GM12864 (cell line): ENCODE data around the gene RER1.

Experiments used
- DNase-seq: peaks from one replicate; pipeline ENCODE4 v3.0.0-alpha.2; 2011; ENCODE audit warnings: low read depth
- H3K4me3 ChIP-seq: 2 replicates; pipeline ENCODE4 v1.5.1; 2011; ENCODE audit warnings: mild to moderate bottlenecking, low read depth, low read length, control low read depth
- CTCF ChIP-seq: IDR thresholded peaks from 2 replicates; pipeline ENCODE4 v1.5.1; 2011; ENCODE audit warnings: low read depth, mild to moderate bottlenecking, moderate library complexity, low read length, control low read depth, inconsistent platforms; ENCODE audit errors: missing control alignments

Gene RER1

GRCh38 chr1:2391041-2391930, at the start of gene RER1, which contains the start of gene MORN1:
RER1 (plus strand) TSS chr1:2391841; CDS start chr1:2395791, 3,950 bp downstream.
MORN1 (minus strand) TSS chr1:2391554; CDS start chr1:2391533, 21 bp downstream.
- DNase-seq, result peak; percentile 92
- H3K4me3 ChIP-seq, result peak within 1 kb of the TSS; percentile 98
- no peak for TF ChIP-seq CTCF

GRCh38 chr1:2342384-2343022, 49.1 kb upstream of the RER1 start:
- no peak for DNase-seq
- TF ChIP-seq CTCF, result no peak
- H3K4me3 ChIP-seq, result no peak overlapping the region

- DNase-seq, result no peak
- H3K4me3 ChIP-seq, result no peak overlapping the region
- TF ChIP-seq CTCF, result no peak
Observed at GRCh38 chr1:2343023-2343935, 48.4 kb upstream of the RER1 start.

- DNase-seq, result no peak
- TF ChIP-seq CTCF, result no peak
- no peak overlapping the region for H3K4me3 ChIP-seq
Observed at GRCh38 chr1:2344121-2344681, 47.4 kb upstream of the RER1 start.

GRCh38 chr1:2344744-2345296, 46.8 kb upstream of the RER1 start:
- H3K4me3 ChIP-seq, result no peak overlapping the region
- TF ChIP-seq CTCF, result no peak
- no peak for DNase-seq
